SK-N-SH (cell line): ENCODE measurements around the gene TRAIP. TPM values are rescaled to one million over a fixed set of nuclear protein-coding genes. Genes with fewer than 3 reads are reported as not detected.

Experiments used
- CTCF ChIA-PET: fragments of 300-600, 350-600 bp; formaldehyde crosslinking; extraction: SDS; loops from one replicate; lab custom pipeline; 2021; lab: Yijun Ruan, JAX
- POLR2A ChIA-PET: fragments of 350-600 bp; sonication (Branson Sonifier 250); formaldehyde crosslinking; extraction: SDS; loops from one replicate; lab custom pipeline; 2020; ENCODE audit warnings: antibody characterized with exemption, inconsistent platforms; lab: Yijun Ruan, JAX
- DNase-seq: peaks from one replicate; pipeline ENCODE4 v3.0.0; 2012
- H2AFZ ChIP-seq: fragments of 200-600 bp; sonication (generic); 2 replicates; pipeline ENCODE4 v1.8.1; 2016; ENCODE audit warnings: antibody characterized with exemption, mild to moderate bottlenecking, low read depth
- H3F3A ChIP-seq: fragments of 200-600 bp; sonication (generic); replicated peaks from 2 replicates; pipeline ENCODE3; 2016; ENCODE audit warnings: antibody characterized with exemption, mild to moderate bottlenecking; ENCODE audit not compliant: insufficient read depth
- H3K27ac ChIP-seq, 2 experiments: fragments of 200-500 bp in 1 of 2; fragments of 200-600 bp in 1 of 2; sonication (Bioruptor generic) in 1 of 2; sonication (generic), shearing (Covaris generic) in 1 of 2; 2 replicates each; pipeline versions ENCODE4 v1.5.1 to v1.6.1; 2014 to 2016; ENCODE audit warnings: low read depth in 2 of 2, inconsistent platforms in 1 of 2, low read length in 1 of 2, mild to moderate bottlenecking in 1 of 2, mixed read lengths in 1 of 2
- H3K27me3 ChIP-seq: fragments of 200-600 bp; sonication (generic), shearing (Covaris generic); 2 replicates; pipeline ENCODE4 v1.6.1; 2016; ENCODE audit warnings: mixed run types; ENCODE audit not compliant: insufficient read depth
- H3K36me3 ChIP-seq, 2 experiments: fragments of 200-500 bp in 1 of 2; fragments of 200-600 bp in 1 of 2; sonication (Bioruptor generic) in 1 of 2; sonication (generic) in 1 of 2; replicated peaks in 1 of 2; 2 replicates each; pipeline versions ENCODE3 to v1.5.1; 2014 to 2016; ENCODE audit warnings: low read length in 1 of 2, mild to moderate bottlenecking in 1 of 2; ENCODE audit not compliant: insufficient read depth in 2 of 2, control insufficient read depth in 1 of 2
- H3K4me1 ChIP-seq, 2 experiments: fragments of 200-500 bp in 1 of 2; fragments of 200-600 bp in 1 of 2; sonication (Bioruptor generic) in 1 of 2; sonication (generic), shearing (Covaris generic) in 1 of 2; 2 replicates each; pipeline versions ENCODE4 v1.5.1 to v1.6.1; 2014 to 2016; ENCODE audit warnings: low read depth in 1 of 2, low read length in 1 of 2, mixed run types in 1 of 2; ENCODE audit not compliant: insufficient read depth in 2 of 2, control insufficient read depth in 1 of 2
- H3K4me2 ChIP-seq: fragments of 200-600 bp; sonication (generic), shearing (Covaris generic); 2 replicates; pipeline ENCODE4 v1.6.1; 2017; ENCODE audit warnings: mixed run types
- H3K4me3 ChIP-seq, 2 experiments: fragments of 200-500 bp in 1 of 2; fragments of 200-600 bp in 1 of 2; sonication (Bioruptor generic) in 1 of 2; sonication (generic), shearing (Covaris generic) in 1 of 2; 2 replicates each; pipeline versions ENCODE4 v1.5.1 to v1.8.1; 2014 to 2016; ENCODE audit warnings: low read depth in 2 of 2, inconsistent platforms in 1 of 2, low read length in 1 of 2, mild to moderate bottlenecking in 1 of 2, mixed read lengths in 1 of 2, moderate library complexity in 1 of 2
- H3K79me2 ChIP-seq: fragments of 200-600 bp; sonication (generic); 2 replicates; pipeline ENCODE4 v1.8.1; 2017; ENCODE audit warnings: mild to moderate bottlenecking; ENCODE audit not compliant: insufficient read depth
- H3K9ac ChIP-seq: fragments of 200-600 bp; sonication (generic); 2 replicates; pipeline ENCODE4 v1.6.1; 2017; ENCODE audit warnings: mixed run types
- H3K9me2 ChIP-seq: fragments of 200-600 bp; sonication (generic); 2 replicates; pipeline ENCODE4 v1.6.1; 2017; ENCODE audit warnings: mixed run types
- H3K9me3 ChIP-seq: fragments of 200-600 bp; sonication (generic); 2 replicates; pipeline ENCODE4 v1.6.1; 2017; ENCODE audit warnings: mixed run types, mild to moderate bottlenecking, moderate library complexity
- H4K20me1 ChIP-seq: fragments of 200-600 bp; sonication (generic); 2 replicates; pipeline ENCODE4 v1.6.1; 2017; ENCODE audit warnings: mild to moderate bottlenecking, mixed run types; ENCODE audit not compliant: insufficient read depth
- CHD2 ChIP-seq: fragments of 150-350 bp; IDR thresholded peaks from 2 replicates; pipeline ENCODE4 v1.6.1; 2018; ENCODE audit warnings: low read length; ENCODE audit not compliant: partially characterized antibody
- ELF1 ChIP-seq: IDR thresholded peaks from 2 replicates; pipeline ENCODE4 v1.4.0; 2012
- EP300 ChIP-seq, 2 experiments: IDR thresholded peaks; 2 replicates each; pipeline versions ENCODE4 v1.4.0 to v1.6.1; 2012; ENCODE audit warnings: borderline replicate concordance in 1 of 2, low read depth in 1 of 2, low read length in 1 of 2
- EZH2phosphoT487 ChIP-seq: fragments of 200-600 bp; sonication (generic); IDR thresholded peaks from 2 replicates; pipeline ENCODE4 v1.6.1; 2017; ENCODE audit warnings: low read depth, mixed run types, mild to moderate bottlenecking, antibody characterized with exemption, moderate library complexity, borderline replicate concordance
- FOXJ3 ChIP-seq: sonication (generic); formaldehyde crosslinking; IDR thresholded peaks from 2 replicates; pipeline ENCODE4 v1.5.1; 2020; ENCODE audit warnings: mild to moderate bottlenecking, missing genetic modification reagents
- GATA2 ChIP-seq: sonication (generic); formaldehyde crosslinking; IDR thresholded peaks from 2 replicates; pipeline ENCODE4 v1.5.0; 2020; ENCODE audit warnings: mild to moderate bottlenecking, missing genetic modification reagents
- JUND ChIP-seq: IDR thresholded peaks from 2 replicates; pipeline ENCODE4 v1.4.0; 2012
- MAX ChIP-seq: IDR thresholded peaks from 2 replicates; pipeline ENCODE4 v1.4.0; 2012; ENCODE audit warnings: low read depth
- MEF2A ChIP-seq: IDR thresholded peaks from 2 replicates; pipeline ENCODE4 v1.4.0; 2012; ENCODE audit warnings: low read depth, borderline replicate concordance
- MXI1 ChIP-seq: IDR thresholded peaks from 2 replicates; pipeline ENCODE4 v1.6.1; 2012; ENCODE audit warnings: mild to moderate bottlenecking, low read depth, low read length, improper control_type of control experiment
- POLR2AphosphoS5 ChIP-seq: IDR thresholded peaks from 2 replicates; pipeline ENCODE4 v1.6.1; 2012; ENCODE audit warnings: low read depth, low read length
- RAD21 ChIP-seq: IDR thresholded peaks from 2 replicates; pipeline ENCODE4 v1.6.1; 2012; ENCODE audit warnings: mild to moderate bottlenecking, low read length
- RCOR1 ChIP-seq: fragments of 150-350 bp; IDR thresholded peaks from 2 replicates; pipeline ENCODE4 v1.6.1; 2017; ENCODE audit warnings: antibody characterized with exemption, low read length
- RXRA ChIP-seq: IDR thresholded peaks from 2 replicates; pipeline ENCODE4 v1.4.0; 2012; ENCODE audit warnings: low read depth, mild to moderate bottlenecking, borderline replicate concordance
- SIN3A ChIP-seq: IDR thresholded peaks from 2 replicates; pipeline ENCODE4 v1.6.1; 2012; ENCODE audit warnings: low read depth, mild to moderate bottlenecking, low read length, moderate library complexity, borderline replicate concordance
- SMC3 ChIP-seq: IDR thresholded peaks from 2 replicates; pipeline ENCODE4 v1.6.1; 2012; ENCODE audit warnings: low read depth, low read length, improper control_type of control experiment
- TAF1 ChIP-seq: IDR thresholded peaks from 2 replicates; pipeline ENCODE4 v1.6.1; 2012; ENCODE audit warnings: low read depth, mild to moderate bottlenecking, low read length, moderate library complexity, borderline replicate concordance
- TCF12 ChIP-seq: IDR thresholded peaks from 2 replicates; pipeline ENCODE4 v1.4.0; 2012
- TEAD4 ChIP-seq: IDR thresholded peaks from 2 replicates; pipeline ENCODE4 v1.4.0; 2012; ENCODE audit warnings: mild to moderate bottlenecking, borderline replicate concordance; ENCODE audit not compliant: insufficient read depth
- USF1 ChIP-seq: IDR thresholded peaks from 2 replicates; pipeline ENCODE4 v1.4.0; 2012; ENCODE audit warnings: low read depth, borderline replicate concordance
- USF2 ChIP-seq: fragments of 150-350 bp; IDR thresholded peaks from 2 replicates; pipeline ENCODE4 v1.6.1; 2017; ENCODE audit warnings: antibody characterized with exemption, low read length, low read depth, borderline replicate concordance
- YY1 ChIP-seq: IDR thresholded peaks from 2 replicates; pipeline ENCODE4 v1.4.0; 2012; ENCODE audit warnings: low read depth, mild to moderate bottlenecking
- polyA plus RNA-seq, 3 experiments: library from polyadenylated mRNA; depleted of rRNA; stranded (reverse); fragments of >200 nt; gene quantifications; 2 replicates each; pipeline ENCODE4 v1.2.3, GENCODE V29; 2012
- TF ChIP-seq, protein P1 (sequence below): fragments of 200-600 bp; sonication (generic); IDR thresholded peaks from 2 replicates; pipeline ENCODE4 v1.6.1; 2017; ENCODE audit warnings: antibody characterized with exemption, mild to moderate bottlenecking, moderate library complexity
- TF ChIP-seq, protein P2 (sequence below): IDR thresholded peaks from 2 replicates; pipeline ENCODE4 v1.4.0; 2012; ENCODE audit warnings: low read depth, borderline replicate concordance

TRAIP gene
- polyA plus RNA-seq, 1 of the 3 experiments (the other 2 are of a cell fraction), result 8.1 TPM

DNA sequence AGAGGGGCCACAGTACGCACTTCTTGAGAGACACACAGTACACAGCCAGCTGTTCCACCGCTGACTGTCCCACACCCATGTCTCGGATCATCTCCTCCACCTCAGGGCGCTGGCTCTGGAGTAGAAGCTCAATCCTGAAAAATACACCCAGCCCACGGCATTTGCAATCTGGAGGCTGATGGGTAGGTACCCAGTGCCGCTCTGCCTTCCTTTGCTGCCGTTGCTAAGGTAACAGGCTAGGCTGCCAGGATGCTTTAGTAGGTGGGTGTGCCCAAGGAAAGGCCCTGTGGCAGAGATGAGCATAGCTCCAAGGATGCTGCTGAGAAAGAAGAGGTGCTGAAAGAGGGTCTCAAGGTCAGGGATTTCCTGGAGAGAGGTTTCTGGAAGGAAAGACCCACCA lies 14.6 kb downstream of the TRAIP start (continued):
- TF ChIP-seq MEF2A, result no peak
- no peak for TF ChIP-seq JUND

DNA sequence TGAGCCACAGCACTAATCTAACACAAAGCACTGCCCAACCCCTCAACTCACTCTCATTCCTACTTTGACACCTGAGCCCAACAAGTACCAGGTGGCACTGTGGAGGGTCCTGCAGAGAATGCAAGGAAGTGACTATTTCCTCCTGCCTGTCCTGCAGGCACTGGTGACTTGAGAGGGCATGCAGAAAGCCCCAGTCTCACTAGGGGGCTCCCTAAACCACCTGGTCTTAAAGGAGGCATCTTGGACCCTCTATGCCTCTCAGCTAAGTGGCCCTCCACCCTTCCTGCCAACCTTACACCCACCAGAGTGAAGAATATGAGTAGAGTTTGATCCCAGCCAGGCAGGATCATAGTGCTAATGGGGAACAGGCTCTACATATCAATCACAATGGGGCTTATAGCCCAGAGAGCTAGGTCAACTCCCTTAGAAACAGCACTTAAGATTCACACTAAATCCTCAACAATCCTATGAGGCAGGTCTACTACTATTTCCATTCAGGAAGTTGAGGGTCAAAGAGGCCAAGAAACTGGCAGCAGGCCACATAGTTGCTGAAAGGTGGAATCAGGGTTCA lies 15.2 kb downstream of the TRAIP start:
- no peak overlapping the region for H3K9ac ChIP-seq
- peak overlapping the region in 1 of 2 experiments; percentile 93; a peak in 1 of 4 replicates for H3K27ac ChIP-seq
- ChIA-PET POLR2A (interaction anchor here (3.9 kb wide), 1 partner anchor 37 kb away, joined by 37 read pairs; the partner anchor contains the start of gene INKA1), CTCF (interaction anchor here (0.6 to 14.6 kb wide), 10 partner anchors 8 to 96 kb away, joined by 3 to 386 read pairs (median 12); partner anchors contain the start of genes CAMKV, CDHR4, INKA1 and TRAIP)
- no peaks in the 10 kb centered on the region for H3K79me2 ChIP-seq
- H2AFZ ChIP-seq, result no peak overlapping the region
- H3K27me3 ChIP-seq, result no peaks in the 10 kb centered on the region
- H4K20me1 ChIP-seq, result no peaks in the 10 kb centered on the region
- TF ChIP-seq RAD21 (peak; percentile 60), MEF2A (no peak), TAF1 (no peak), USF1 (no peak), YY1 (no peak), EP300 (IDR thresholded peaks at IDR 0.05; ENCODE audit: borderline replicate concordance in 1 of 2, low read depth in 1 of 2, low read length in 1 of 2) (no peak), TEAD4 (no peak), JUND (no peak), RCOR1 (no peak), GATA2 (CRISPR knock-in tag) (no peak), CHD2 (no peak), FOXJ3 (CRISPR knock-in tag) (no peak), EZH2phosphoT487 (no peak), USF2 (no peak), POLR2AphosphoS5 (no peak), SIN3A (no peak), MAX (no peak), TCF12 (no peak), RXRA (no peak), SMC3 (peak; percentile 35; the same call in 1 of the 2 replicates), MXI1 (no peak), ELF1 (no peak)
- TF ChIP-seq, protein P1, sequence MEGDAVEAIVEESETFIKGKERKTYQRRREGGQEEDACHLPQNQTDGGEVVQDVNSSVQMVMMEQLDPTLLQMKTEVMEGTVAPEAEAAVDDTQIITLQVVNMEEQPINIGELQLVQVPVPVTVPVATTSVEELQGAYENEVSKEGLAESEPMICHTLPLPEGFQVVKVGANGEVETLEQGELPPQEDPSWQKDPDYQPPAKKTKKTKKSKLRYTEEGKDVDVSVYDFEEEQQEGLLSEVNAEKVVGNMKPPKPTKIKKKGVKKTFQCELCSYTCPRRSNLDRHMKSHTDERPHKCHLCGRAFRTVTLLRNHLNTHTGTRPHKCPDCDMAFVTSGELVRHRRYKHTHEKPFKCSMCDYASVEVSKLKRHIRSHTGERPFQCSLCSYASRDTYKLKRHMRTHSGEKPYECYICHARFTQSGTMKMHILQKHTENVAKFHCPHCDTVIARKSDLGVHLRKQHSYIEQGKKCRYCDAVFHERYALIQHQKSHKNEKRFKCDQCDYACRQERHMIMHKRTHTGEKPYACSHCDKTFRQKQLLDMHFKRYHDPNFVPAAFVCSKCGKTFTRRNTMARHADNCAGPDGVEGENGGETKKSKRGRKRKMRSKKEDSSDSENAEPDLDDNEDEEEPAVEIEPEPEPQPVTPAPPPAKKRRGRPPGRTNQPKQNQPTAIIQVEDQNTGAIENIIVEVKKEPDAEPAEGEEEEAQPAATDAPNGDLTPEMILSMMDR, result peak; percentile 51
- TF ChIP-seq, protein P2, sequence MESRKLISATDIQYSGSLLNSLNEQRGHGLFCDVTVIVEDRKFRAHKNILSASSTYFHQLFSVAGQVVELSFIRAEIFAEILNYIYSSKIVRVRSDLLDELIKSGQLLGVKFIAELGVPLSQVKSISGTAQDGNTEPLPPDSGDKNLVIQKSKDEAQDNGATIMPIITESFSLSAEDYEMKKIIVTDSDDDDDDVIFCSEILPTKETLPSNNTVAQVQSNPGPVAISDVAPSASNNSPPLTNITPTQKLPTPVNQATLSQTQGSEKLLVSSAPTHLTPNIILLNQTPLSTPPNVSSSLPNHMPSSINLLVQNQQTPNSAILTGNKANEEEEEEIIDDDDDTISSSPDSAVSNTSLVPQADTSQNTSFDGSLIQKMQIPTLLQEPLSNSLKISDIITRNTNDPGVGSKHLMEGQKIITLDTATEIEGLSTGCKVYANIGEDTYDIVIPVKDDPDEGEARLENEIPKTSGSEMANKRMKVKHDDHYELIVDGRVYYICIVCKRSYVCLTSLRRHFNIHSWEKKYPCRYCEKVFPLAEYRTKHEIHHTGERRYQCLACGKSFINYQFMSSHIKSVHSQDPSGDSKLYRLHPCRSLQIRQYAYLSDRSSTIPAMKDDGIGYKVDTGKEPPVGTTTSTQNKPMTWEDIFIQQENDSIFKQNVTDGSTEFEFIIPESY, result no peak
- H3K9me3 ChIP-seq, result no peaks in the 10 kb centered on the region
- peaks cover 0 to 48% of the 10 kb centered on the region in 2 experiments; a peak in 1 of 4 replicates for H3K4me1 ChIP-seq
- DNase-seq, result no peak
- no peaks in the 10 kb centered on the region for H3F3A ChIP-seq
- H3K36me3 ChIP-seq, result peaks cover 0 to 21% of the 10 kb centered on the region in 2 experiments
- H3K4me2 ChIP-seq, result no peak overlapping the region
- H3K4me3 ChIP-seq, result no peak overlapping the region
- H3K9me2 ChIP-seq, result no peaks in the 10 kb centered on the region
